Measurements from ENCODE around the gene SLC6A8. TPM values are rescaled to one million over a fixed set of nuclear protein-coding genes. Genes with fewer than 3 reads are reported as not detected.

The SLC6A8 gene
- total and polyA plus RNA-seq, 2 donors (not counting 1 experiment from before 2014, with no cell fraction given) = 0.49 to 2.9 TPM

GRCh38 chrX:153657161-153657560, 30.6 kb upstream of the SLC6A8 start:
- H3K9me3 ChIP-seq (ENCODE audit: control extremely low read depth in 1 of 3, control insufficient read depth in 2 of 3, insufficient read depth in 1 of 3, low read length in 2 of 3) = no peaks in the 10 kb centered on the region
- H3K4me2 ChIP-seq (replicated peaks; ENCODE audit: low read depth, low read length, poor library complexity, severe bottlenecking) = no peak overlapping the region
- H2AFZ ChIP-seq (ENCODE audit: insufficient read depth, low read depth, low read length, poor library complexity, severe bottlenecking) = no peak overlapping the region
- DNase-seq = no peak
- Mint-ChIP-seq H3K9me3 (ENCODE audit: insufficient read depth) (no peaks in the 10 kb centered on the region), H3K4me3 (no peak overlapping the region), H3K27me3 (peaks cover 27% of the 10 kb centered on the region), H3K4me1 (peaks cover 3% of the 10 kb centered on the region), H3K27ac (no peak overlapping the region)
- peaks cover 0 to under 1% (median under 1%) of the 10 kb centered on the region in 4 experiments for H3K27me3 ChIP-seq (replicated peaks in 1 of 4; ENCODE audit: control extremely low read depth in 1 of 4, control insufficient read depth in 3 of 4, insufficient read depth in 4 of 4, low read length in 3 of 4)
- no peaks in the 10 kb centered on the region for H3K79me2 ChIP-seq (ENCODE audit: control insufficient read depth, insufficient read depth, low read length)
- H3K4me1 ChIP-seq (ENCODE audit: control insufficient read depth in 2 of 2, insufficient read depth in 2 of 2, low read length in 2 of 2) = peaks cover 0 to 2% of the 10 kb centered on the region in 2 donors
- 88% methylated on average over 1 of the region's 9 CpGs for WGBS (ENCODE audit: insufficient coverage)
- intact Hi-C loops (cut with micrococcal nuclease) = no loop called here
- no peak overlapping the region for H3K4me3 ChIP-seq (ENCODE audit: control extremely low read depth in 1 of 5, extremely low read depth in 1 of 5, insufficient read depth in 1 of 5, low read depth in 2 of 5, low read length in 4 of 5)
- no peaks in the 10 kb centered on the region for H3K36me3 ChIP-seq (replicated peaks in 1 of 2; ENCODE audit: control extremely low read depth in 1 of 2, control insufficient read depth in 1 of 2, extremely low read depth in 1 of 2, insufficient read depth in 2 of 2, low read length in 1 of 2)
- ChIA-PET POLR2A (no interaction called here), CTCF (interaction anchor here (0.7 to 2.0 kb wide), 6 partner anchors 10 to 120 kb away, joined by 3 to 6 read pairs (median 4); no protein-coding TSS in a partner anchor)
- TF ChIP-seq, protein P1, sequence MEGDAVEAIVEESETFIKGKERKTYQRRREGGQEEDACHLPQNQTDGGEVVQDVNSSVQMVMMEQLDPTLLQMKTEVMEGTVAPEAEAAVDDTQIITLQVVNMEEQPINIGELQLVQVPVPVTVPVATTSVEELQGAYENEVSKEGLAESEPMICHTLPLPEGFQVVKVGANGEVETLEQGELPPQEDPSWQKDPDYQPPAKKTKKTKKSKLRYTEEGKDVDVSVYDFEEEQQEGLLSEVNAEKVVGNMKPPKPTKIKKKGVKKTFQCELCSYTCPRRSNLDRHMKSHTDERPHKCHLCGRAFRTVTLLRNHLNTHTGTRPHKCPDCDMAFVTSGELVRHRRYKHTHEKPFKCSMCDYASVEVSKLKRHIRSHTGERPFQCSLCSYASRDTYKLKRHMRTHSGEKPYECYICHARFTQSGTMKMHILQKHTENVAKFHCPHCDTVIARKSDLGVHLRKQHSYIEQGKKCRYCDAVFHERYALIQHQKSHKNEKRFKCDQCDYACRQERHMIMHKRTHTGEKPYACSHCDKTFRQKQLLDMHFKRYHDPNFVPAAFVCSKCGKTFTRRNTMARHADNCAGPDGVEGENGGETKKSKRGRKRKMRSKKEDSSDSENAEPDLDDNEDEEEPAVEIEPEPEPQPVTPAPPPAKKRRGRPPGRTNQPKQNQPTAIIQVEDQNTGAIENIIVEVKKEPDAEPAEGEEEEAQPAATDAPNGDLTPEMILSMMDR (IDR thresholded peaks at IDR 0.05) = no peak
- no peak for TF ChIP-seq EZH2 (IDR thresholded peaks at IDR 0.05; ENCODE audit: borderline replicate concordance, insufficient read depth, low read depth, low read length, poor library complexity, severe bottlenecking)
- no peak overlapping the region for H3K27ac ChIP-seq (ENCODE audit: low read length in 2 of 2)
- no peaks in the 10 kb centered on the region for H4K20me1 ChIP-seq (ENCODE audit: control insufficient read depth, insufficient read depth, low read length, poor library complexity, severe bottlenecking)
- no peak overlapping the region for H3K9ac ChIP-seq (ENCODE audit: low read length)
- ATAC-seq (ENCODE audit: low read depth) = no peak

GRCh38 chrX:153659268-153659667, 28.5 kb upstream of the SLC6A8 start:
- Histone ChIP-seq H3K27ac (ENCODE audit: low read length in 2 of 2) (no peak overlapping the region), H3K4me2 (replicated peaks; ENCODE audit: low read depth, low read length, poor library complexity, severe bottlenecking) (no peak overlapping the region), H3K27me3 (replicated peaks in 1 of 4; ENCODE audit: control extremely low read depth in 1 of 4, control insufficient read depth in 3 of 4, insufficient read depth in 4 of 4, low read length in 3 of 4) (peaks cover 0 to 3% (median 1%) of the 10 kb centered on the region in 4 experiments), H4K20me1 (ENCODE audit: control insufficient read depth, insufficient read depth, low read length, poor library complexity, severe bottlenecking) (no peaks in the 10 kb centered on the region), H3K36me3 (replicated peaks in 1 of 2; ENCODE audit: control extremely low read depth in 1 of 2, control insufficient read depth in 1 of 2, extremely low read depth in 1 of 2, insufficient read depth in 2 of 2, low read length in 1 of 2) (no peaks in the 10 kb centered on the region), H3K4me3 (ENCODE audit: control extremely low read depth in 1 of 5, extremely low read depth in 1 of 5, insufficient read depth in 1 of 5, low read depth in 2 of 5, low read length in 4 of 5) (no peak overlapping the region), H3K79me2 (ENCODE audit: control insufficient read depth, insufficient read depth, low read length) (no peaks in the 10 kb centered on the region), H3K9me3 (ENCODE audit: control extremely low read depth in 1 of 3, control insufficient read depth in 2 of 3, insufficient read depth in 1 of 3, low read length in 2 of 3) (no peaks in the 10 kb centered on the region), H2AFZ (ENCODE audit: insufficient read depth, low read depth, low read length, poor library complexity, severe bottlenecking) (no peak overlapping the region), H3K4me1 (ENCODE audit: control insufficient read depth in 2 of 2, insufficient read depth in 2 of 2, low read length in 2 of 2) (peaks cover 3 to 5% of the 10 kb centered on the region in 2 donors), H3K9ac (ENCODE audit: low read length) (no peak overlapping the region)
- no peak overlapping the region for H3K4me3 Mint-ChIP-seq
- no peaks in the 10 kb centered on the region for H3K9me3 Mint-ChIP-seq (ENCODE audit: insufficient read depth)
- H3K27me3 Mint-ChIP-seq = peaks cover 30% of the 10 kb centered on the region
- intact Hi-C loops (cut with micrococcal nuclease) = no loop called here
- no peak overlapping the region for H3K27ac Mint-ChIP-seq
- H3K4me1 Mint-ChIP-seq = peaks cover 6% of the 10 kb centered on the region
- no peak for TF ChIP-seq EZH2 (IDR thresholded peaks at IDR 0.05; ENCODE audit: borderline replicate concordance, insufficient read depth, low read depth, low read length, poor library complexity, severe bottlenecking)
- TF ChIP-seq, protein P1 (IDR thresholded peaks at IDR 0.05) = no peak
- no peak for ATAC-seq (ENCODE audit: low read depth)
- CTCF ChIA-PET = interaction anchor here (1.3 kb wide), 1 partner anchor 23 kb away, joined by 3 read pairs; no protein-coding TSS in a partner anchor
- POLR2A ChIA-PET = no interaction called here
- 100% methylated on average over 1 of the region's 3 CpGs for WGBS (ENCODE audit: insufficient coverage)
- no peak for DNase-seq

Data from B cell (primary cell).